ENCODE measurements around the gene GREM1. TPM values are rescaled to one million over a fixed set of nuclear protein-coding genes. Genes with fewer than 3 reads are reported as not detected.

The GREM1 gene
- total and polyA plus RNA-seq, 3 donors from 2014 or later, result 1.4 to 1.8 (median 1.6) TPM

- intact Hi-C loops (cut with DNase I; ENCODE audit: low total_unique reads), result no loop called here
- Histone ChIP-seq H3K36me3 (ENCODE audit: low read depth, missing control alignments) (no peaks in the 10 kb centered on the region), H3K4me1 (no peaks in the 10 kb centered on the region), H3K27ac (no peak overlapping the region), H3K27me3 (no peaks in the 10 kb centered on the region), H3K4me3 (no peak overlapping the region), H3K9me3 (no peaks in the 10 kb centered on the region)
- 83 to 86% methylated on average over 5 of the region's 5 CpGs for WGBS, 2 donors
- DNase-seq, result no peak
- TF ChIP-seq CTCF (IDR thresholded peaks at IDR 0.05) (no peak), POLR2A (IDR thresholded peaks at IDR 0.05) (no peak)
Observed at GRCh38 chr15:32677238-32677750, 40.5 kb upstream of the GREM1 start.

GRCh38 chr15:32679298-32679690 lies 38.5 kb upstream of the GREM1 start:
- intact Hi-C loops (cut with DNase I; ENCODE audit: low total_unique reads), result no loop called here
- TF ChIP-seq POLR2A (IDR thresholded peaks at IDR 0.05) (no peak), CTCF (IDR thresholded peaks at IDR 0.05) (no peak)
- no peak overlapping the region for H3K27ac ChIP-seq
- 94 to 97% methylated on average over 4 of the region's 4 CpGs for WGBS, 2 donors
- no peak for DNase-seq
- no peaks in the 10 kb centered on the region for H3K9me3 ChIP-seq
- no peak overlapping the region for H3K4me3 ChIP-seq
- H3K27me3 ChIP-seq, result no peaks in the 10 kb centered on the region
- H3K4me1 ChIP-seq, result no peaks in the 10 kb centered on the region
- H3K36me3 ChIP-seq (ENCODE audit: low read depth, missing control alignments), result no peaks in the 10 kb centered on the region

GRCh38 chr15:32682569-32682968 lies 35.2 kb upstream of the GREM1 start:
- H3K4me3 ChIP-seq, result no peak overlapping the region
- no peaks in the 10 kb centered on the region for H3K27me3 ChIP-seq
- H3K27ac ChIP-seq, result no peak overlapping the region
- intact Hi-C loops (cut with DNase I; ENCODE audit: low total_unique reads), result no loop called here
- no peak for TF ChIP-seq CTCF (IDR thresholded peaks at IDR 0.05)
- no peak for TF ChIP-seq POLR2A (IDR thresholded peaks at IDR 0.05)
- WGBS, 2 donors, result 88 to 96% methylated on average over 3 of the region's 3 CpGs
- H3K4me1 ChIP-seq, result no peaks in the 10 kb centered on the region
- DNase-seq, result no peak
- H3K9me3 ChIP-seq, result no peaks in the 10 kb centered on the region
- H3K36me3 ChIP-seq (ENCODE audit: low read depth, missing control alignments), result no peaks in the 10 kb centered on the region

GRCh38 chr15:32682977-32683630 lies 34.7 kb upstream of the GREM1 start:
- Histone ChIP-seq H3K36me3 (ENCODE audit: low read depth, missing control alignments) (no peaks in the 10 kb centered on the region), H3K9me3 (no peaks in the 10 kb centered on the region), H3K27ac (no peak overlapping the region), H3K4me1 (no peaks in the 10 kb centered on the region), H3K4me3 (no peak overlapping the region), H3K27me3 (no peaks in the 10 kb centered on the region)
- WGBS, 2 donors, result 90 to 94% methylated on average over 2 of the region's 2 CpGs
- no peak for DNase-seq
- TF ChIP-seq POLR2A (IDR thresholded peaks at IDR 0.05), result no peak
- intact Hi-C loops (cut with DNase I; ENCODE audit: low total_unique reads), result no loop called here

GRCh38 chr15:32683906-32684584 lies 33.8 kb upstream of the GREM1 start:
- WGBS, 2 donors, result 80 to 85% methylated on average over 8 of the region's 8 CpGs
- no peak for DNase-seq
- Histone ChIP-seq H3K4me3 (no peak overlapping the region), H3K27ac (no peak overlapping the region), H3K4me1 (no peaks in the 10 kb centered on the region), H3K27me3 (no peaks in the 10 kb centered on the region), H3K36me3 (ENCODE audit: low read depth, missing control alignments) (no peaks in the 10 kb centered on the region), H3K9me3 (no peaks in the 10 kb centered on the region)
- intact Hi-C loops (cut with DNase I; ENCODE audit: low total_unique reads), result no loop called here
- TF ChIP-seq CTCF (IDR thresholded peaks at IDR 0.05) (no peak), POLR2A (IDR thresholded peaks at IDR 0.05) (no peak)
